Measurements from ENCODE around the gene NETO1.

- no peak for TF ChIP-seq CTCF (conservative IDR thresholded peaks at IDR 0.05)
- no peak for TF ChIP-seq ZFX (IDR thresholded peaks at IDR 0.05)
Measured at GRCh38 chr18:72822202-72822601, 45.6 kb downstream of the NETO1 start.
